Progenitor cell of endocrine pancreas (in vitro differentiated cells): Measurements from ENCODE around the gene TUBGCP6. TPM values are rescaled to one million over a fixed set of nuclear protein-coding genes. Genes with fewer than 3 reads are reported as not detected.
A peak's percentile ranks its signal among the peaks of the same experiment; 100 is the strongest.

Source experiments
- DNase-seq: peaks from one replicate; pipeline ENCODE4 v3.0.0; 2021; ENCODE audit warnings: low spot score; ENCODE audit not compliant: unreplicated experiment
- H3K27ac Mint-ChIP-seq: 2 replicates; pipeline ENCODE4 v1.8.0; 2021; ENCODE audit warnings: mild to moderate bottlenecking, moderate library complexity, mixed read lengths
- H3K27me3 Mint-ChIP-seq: 2 replicates; pipeline ENCODE4 v1.8.0; 2021; ENCODE audit warnings: mixed read lengths
- H3K36me3 Mint-ChIP-seq: 2 replicates; pipeline ENCODE4 v1.8.0; 2022; ENCODE audit warnings: mixed read lengths; ENCODE audit not compliant: insufficient read depth
- H3K4me1 Mint-ChIP-seq: 2 replicates; pipeline ENCODE4 v1.8.0; 2021; ENCODE audit warnings: low read depth, mixed read lengths
- H3K4me3 Mint-ChIP-seq: 2 replicates; pipeline ENCODE4 v1.8.0; 2021; ENCODE audit warnings: low read depth, mild to moderate bottlenecking, moderate library complexity, mixed read lengths
- H3K9me3 Mint-ChIP-seq: 2 replicates; pipeline ENCODE4 v1.8.0; 2021; ENCODE audit warnings: low read depth, mixed read lengths
- total RNA-seq: library from RNA; stranded (reverse); gene quantifications from 2 replicates; pipeline ENCODE4 v1.2.1, GENCODE V29; 2021
- TF ChIP-seq, protein P1 (sequence below): fragments of 200-600 bp; sonication (generic); IDR thresholded peaks from one replicate; pipeline ENCODE4 v1.5.0; 2021; ENCODE audit warnings: antibody characterized with exemption, mild to moderate bottlenecking; ENCODE audit not compliant: unreplicated experiment

TUBGCP6 gene
- total RNA-seq, 1 donor from 2014 or later, result 70.9 TPM

DNA sequence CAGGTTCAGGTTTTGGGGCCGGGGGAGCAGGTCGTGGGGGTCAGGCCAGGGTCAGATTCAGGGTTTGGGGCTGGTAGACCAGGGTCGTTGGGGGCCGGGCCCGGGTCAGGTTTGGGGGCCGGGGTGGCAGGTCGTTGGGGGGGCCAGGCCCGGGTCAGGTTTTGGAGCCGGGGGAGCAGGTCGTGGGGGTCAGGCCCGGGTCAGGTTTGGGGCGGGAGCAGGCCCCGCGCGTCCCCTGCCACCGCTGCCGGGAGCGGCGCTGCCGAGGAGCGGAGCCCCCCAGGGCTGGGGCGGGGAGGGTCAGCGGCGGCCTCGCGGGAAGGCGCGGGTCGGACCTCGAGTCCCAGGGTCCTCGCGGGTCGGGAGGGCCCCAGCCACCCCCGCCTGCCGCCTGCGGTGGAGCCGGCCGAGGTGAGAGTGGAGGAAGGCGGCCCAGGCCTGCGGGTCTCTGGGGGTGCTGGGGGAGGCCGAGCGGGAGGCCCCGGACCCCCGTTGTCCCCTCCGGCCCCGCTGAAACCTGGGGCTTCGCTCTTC, 58.6 kb downstream of the TUBGCP6 start:
- Mint-ChIP-seq H3K4me3 (peak overlapping the region; percentile 90), H3K27me3 (peaks cover 5% of the 10 kb centered on the region), H3K4me1 (peaks cover 3% of the 10 kb centered on the region), H3K9me3 (no peaks in the 10 kb centered on the region), H3K27ac (peak overlapping the region; percentile 90), H3K36me3 (no peaks in the 10 kb centered on the region)
- TF ChIP-seq, protein P1, sequence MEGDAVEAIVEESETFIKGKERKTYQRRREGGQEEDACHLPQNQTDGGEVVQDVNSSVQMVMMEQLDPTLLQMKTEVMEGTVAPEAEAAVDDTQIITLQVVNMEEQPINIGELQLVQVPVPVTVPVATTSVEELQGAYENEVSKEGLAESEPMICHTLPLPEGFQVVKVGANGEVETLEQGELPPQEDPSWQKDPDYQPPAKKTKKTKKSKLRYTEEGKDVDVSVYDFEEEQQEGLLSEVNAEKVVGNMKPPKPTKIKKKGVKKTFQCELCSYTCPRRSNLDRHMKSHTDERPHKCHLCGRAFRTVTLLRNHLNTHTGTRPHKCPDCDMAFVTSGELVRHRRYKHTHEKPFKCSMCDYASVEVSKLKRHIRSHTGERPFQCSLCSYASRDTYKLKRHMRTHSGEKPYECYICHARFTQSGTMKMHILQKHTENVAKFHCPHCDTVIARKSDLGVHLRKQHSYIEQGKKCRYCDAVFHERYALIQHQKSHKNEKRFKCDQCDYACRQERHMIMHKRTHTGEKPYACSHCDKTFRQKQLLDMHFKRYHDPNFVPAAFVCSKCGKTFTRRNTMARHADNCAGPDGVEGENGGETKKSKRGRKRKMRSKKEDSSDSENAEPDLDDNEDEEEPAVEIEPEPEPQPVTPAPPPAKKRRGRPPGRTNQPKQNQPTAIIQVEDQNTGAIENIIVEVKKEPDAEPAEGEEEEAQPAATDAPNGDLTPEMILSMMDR, result no peak
- no peak for DNase-seq

DNA sequence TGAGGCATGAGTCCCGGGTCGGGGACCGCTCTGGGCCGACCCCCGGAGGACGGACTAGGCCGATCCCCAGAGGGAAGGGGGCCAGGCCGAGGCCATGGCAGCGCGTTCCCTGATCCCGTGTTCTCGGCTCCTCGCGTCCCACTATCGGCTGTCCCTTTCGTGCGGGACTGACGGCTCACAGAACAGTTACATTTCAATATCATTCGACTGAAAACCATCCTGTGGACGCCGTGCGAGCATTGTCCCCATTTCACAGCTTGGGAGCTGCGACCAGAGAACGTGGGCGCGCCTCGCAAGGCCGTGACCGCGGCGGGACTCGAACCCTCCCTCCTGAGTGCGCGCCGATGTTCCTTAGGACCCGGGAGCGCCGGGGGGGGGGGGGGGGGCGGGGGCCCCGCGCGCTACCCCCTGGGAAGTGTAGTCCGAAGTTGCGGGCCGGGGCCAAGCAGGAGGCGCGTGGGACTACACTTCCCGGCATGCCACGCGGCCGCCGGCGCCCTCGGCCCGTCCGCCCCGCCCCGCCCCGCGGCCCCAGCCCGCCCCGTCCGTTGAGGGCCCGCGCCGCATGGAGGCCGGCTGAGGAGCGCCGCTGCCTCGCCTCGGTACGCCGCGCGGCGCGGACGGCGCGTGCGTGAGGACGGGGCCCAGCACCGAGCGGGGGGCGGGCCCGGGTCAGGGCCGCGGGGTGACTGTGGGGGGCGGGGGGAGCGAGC, 59.3 kb downstream of the TUBGCP6 start, which contains the start of gene TRABD:
TRABD (plus strand) TSS at position 539 of the 713 bp plus-strand sequence. CDS start 7,148 bp downstream, outside the sequence.
- TF ChIP-seq, protein P1, result no peak
- Mint-ChIP-seq H3K27me3 (peaks cover 5% of the 10 kb centered on the region), H3K4me3 (peak within 1 kb of the TSS; percentile 90), H3K9me3 (no peaks in the 10 kb centered on the region), H3K36me3 (no peaks in the 10 kb centered on the region), H3K27ac (peak within 1 kb of the TSS; percentile 90), H3K4me1 (peaks cover 3% of the 10 kb centered on the region)
- peak; percentile 80 for DNase-seq

DNA sequence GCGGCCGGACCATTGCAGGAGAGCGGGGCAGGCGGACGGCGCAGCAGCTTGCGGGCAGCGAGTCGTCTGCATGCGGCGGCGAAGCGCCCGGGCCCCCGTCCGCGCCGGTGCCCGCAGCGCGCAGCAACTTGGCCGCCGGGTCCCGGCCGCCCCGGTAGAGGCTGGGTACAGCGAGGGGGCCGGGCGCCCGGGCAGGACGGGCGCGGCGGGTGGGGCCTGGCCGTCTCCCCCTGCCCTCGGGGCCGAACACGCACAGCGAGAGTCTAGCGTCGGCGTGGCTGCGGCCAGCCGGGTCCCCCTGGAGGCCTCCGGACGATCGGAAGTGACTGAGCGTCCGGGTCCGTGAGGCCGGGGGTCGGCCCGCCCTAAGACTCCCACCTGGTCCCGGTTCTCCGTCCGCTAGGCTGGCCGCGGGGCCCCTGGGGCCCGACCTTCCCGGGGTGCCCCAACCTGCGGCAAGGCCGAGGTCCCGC, 59.9 kb downstream of the TUBGCP6 start:
- Mint-ChIP-seq H3K9me3 (no peaks in the 10 kb centered on the region), H3K4me3 (no peak overlapping the region), H3K27me3 (peaks cover 5% of the 10 kb centered on the region), H3K4me1 (peaks cover 3% of the 10 kb centered on the region), H3K36me3 (no peaks in the 10 kb centered on the region), H3K27ac (no peak overlapping the region)
- TF ChIP-seq, protein P1, result no peak
- no peak for DNase-seq

DNA sequence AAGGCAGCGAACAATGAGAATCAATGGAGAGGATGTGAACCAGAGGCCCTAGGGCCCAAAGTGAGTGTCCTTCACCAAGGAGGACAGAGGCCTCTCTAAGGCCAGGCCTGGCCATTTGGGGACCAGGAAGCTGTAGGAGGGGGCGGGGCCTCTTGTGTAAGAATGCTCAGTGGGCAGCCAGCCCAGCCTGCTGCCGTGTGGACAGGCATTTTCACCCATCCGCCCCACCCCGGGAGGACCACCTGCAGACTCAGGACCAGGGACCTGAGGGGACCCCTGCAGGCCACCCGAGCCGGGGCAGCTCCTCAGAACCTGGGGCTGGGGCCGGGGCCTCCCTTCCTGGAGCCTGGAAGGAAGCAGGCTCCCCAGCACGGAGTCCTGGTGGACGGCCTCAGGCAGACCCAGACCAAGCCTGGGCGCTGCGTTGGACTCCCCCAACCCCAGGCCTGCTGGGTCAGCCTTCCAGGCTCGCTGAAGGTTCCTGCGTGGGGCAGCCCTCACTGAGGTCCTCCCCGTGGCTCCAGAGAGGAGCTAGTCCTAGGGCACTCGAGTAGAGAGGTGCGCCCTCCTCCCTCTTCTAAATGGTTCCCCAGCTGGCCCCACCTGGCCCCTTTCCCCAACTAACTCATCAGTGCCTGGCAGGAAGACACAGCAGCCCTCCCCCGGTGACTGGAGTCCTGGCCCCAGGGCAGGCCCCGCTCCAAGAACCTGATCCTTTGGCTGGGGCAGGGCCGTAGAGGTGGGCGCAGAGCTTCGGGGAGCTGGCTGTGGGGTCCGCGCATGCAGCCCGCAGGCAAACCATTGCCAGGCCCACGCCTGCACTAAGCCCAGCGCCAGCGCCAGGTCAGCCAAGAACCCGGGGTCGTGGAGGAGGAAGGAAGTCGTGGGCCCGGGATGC, 60.6 kb downstream of the TUBGCP6 start:
- no peak for DNase-seq

More for the DNA sequence above, 60.6 kb downstream of the TUBGCP6 start:
- Mint-ChIP-seq H3K36me3 (peaks cover 2% of the 10 kb centered on the region), H3K4me3 (peak overlapping the region; percentile 42), H3K27ac (no peak overlapping the region), H3K9me3 (no peaks in the 10 kb centered on the region), H3K4me1 (peaks cover 4% of the 10 kb centered on the region), H3K27me3 (peaks cover 5% of the 10 kb centered on the region)
- TF ChIP-seq, protein P1, result peak; percentile 11
